Measurements from ENCODE around the gene PGK1.
"Not testable (repeated sequence)": the region's sequence is repeated elsewhere in the genome, so short reads cannot be mapped to it uniquely, and the experiment has no call there.

The PGK1 gene

GRCh38 chrX:78116766-78117165 lies 12.7 kb downstream of the PGK1 start:
- FAIRE-seq, result no peak

- FAIRE-seq, result no peak
Measured at GRCh38 chrX:78118628-78119027, 14.6 kb downstream of the PGK1 start.

GRCh38 chrX:78119521-78120227 lies 15.6 kb downstream of the PGK1 start:
- FAIRE-seq, result no peak

- FAIRE-seq, result no peak
Measured at GRCh38 chrX:78123190-78123589, 19.1 kb downstream of the PGK1 start.

GRCh38 chrX:78124307-78124706 lies 20.3 kb downstream of the PGK1 start:
- peak; percentile 16 for FAIRE-seq

GRCh38 chrX:78125148-78125547 lies 21.1 kb downstream of the PGK1 start:
- FAIRE-seq, result no peak

GRCh38 chrX:78125781-78126180 lies 21.7 kb downstream of the PGK1 start:
- FAIRE-seq, result not testable (repeated sequence)

GRCh38 chrX:78129714-78130113 lies 25.7 kb downstream of the PGK1 start:
- no peak for FAIRE-seq

GRCh38 chrX:78130396-78130795 lies 26.3 kb downstream of the PGK1 start:
- FAIRE-seq, result no peak

- FAIRE-seq, result no peak
Measured at GRCh38 chrX:78131117-78131516, 27.1 kb downstream of the PGK1 start.

GRCh38 chrX:78133238-78133960 lies 29.4 kb downstream of the PGK1 start:
- FAIRE-seq, result no peak

GRCh38 chrX:78139160-78140123 lies 35.4 kb downstream of the PGK1 start, which contains the start of gene TAF9B:
Gene TAF9B (minus strand): TSS chrX:78139650. CDS start chrX:78139611, 39 bp downstream.
- FAIRE-seq, result peak; percentile 39

GRCh38 chrX:78140206-78140605 lies 36.2 kb downstream of the PGK1 start:
- no peak for FAIRE-seq

GRCh38 chrX:78147002-78147540 lies 43.0 kb downstream of the PGK1 start:
- not testable (repeated sequence) for FAIRE-seq

- FAIRE-seq, result not testable (repeated sequence)
Measured at GRCh38 chrX:78157373-78157772, 53.3 kb downstream of the PGK1 start.

GRCh38 chrX:78157846-78158245 lies 53.8 kb downstream of the PGK1 start:
- not testable (repeated sequence) for FAIRE-seq

- not testable (repeated sequence) for FAIRE-seq
Measured at GRCh38 chrX:78160711-78161110, 56.7 kb downstream of the PGK1 start.

GRCh38 chrX:78163175-78163574 lies 59.1 kb downstream of the PGK1 start:
- not testable (repeated sequence) for FAIRE-seq

- FAIRE-seq, result no peak
Measured at GRCh38 chrX:78165425-78165824, 61.4 kb downstream of the PGK1 start.

GRCh38 chrX:78168065-78168464 lies 64.0 kb downstream of the PGK1 start:
- FAIRE-seq, result no peak

Data from A204.1 (cell line).